Measurements from ENCODE around the gene ZNF618. TPM values are rescaled to one million over a fixed set of nuclear protein-coding genes. Genes with fewer than 3 reads are reported as not detected.

The ZNF618 gene
- total RNA-seq, 1 donor from 2014 or later = 0.19 TPM

- no peak for DNase-seq
- H3K36me3 Mint-ChIP-seq (ENCODE audit: low read depth) = peaks cover 1% of the 10 kb centered on the region
- H3K4me1 Mint-ChIP-seq = peaks cover 7% of the 10 kb centered on the region
- H3K9me3 Mint-ChIP-seq = no peaks in the 10 kb centered on the region
- H3K4me3 Mint-ChIP-seq = no peak overlapping the region
- H3K27me3 Mint-ChIP-seq = peaks cover 45% of the 10 kb centered on the region
- intact Hi-C loops (cut with micrococcal nuclease) = no loop called here
- no peak overlapping the region for H3K27ac Mint-ChIP-seq
Measured at GRCh38 chr9:113873446-113873845, 2.7 kb upstream of the ZNF618 start.

GRCh38 chr9:113873926-113874325 lies 2.2 kb upstream of the ZNF618 start:
- H3K27ac Mint-ChIP-seq = no peak overlapping the region
- H3K4me3 Mint-ChIP-seq = no peak overlapping the region
- peaks cover 43% of the 10 kb centered on the region for H3K27me3 Mint-ChIP-seq
- H3K9me3 Mint-ChIP-seq = no peaks in the 10 kb centered on the region
- intact Hi-C loops (cut with micrococcal nuclease) = loop anchor here (2.0 kb wide), 1 partner anchor 67 kb away; no protein-coding TSS in a partner anchor
- no peak for DNase-seq
- peaks cover 7% of the 10 kb centered on the region for H3K4me1 Mint-ChIP-seq
- peaks cover 1% of the 10 kb centered on the region for H3K36me3 Mint-ChIP-seq (ENCODE audit: low read depth)

GRCh38 chr9:113875459-113876150 lies 504 bp upstream of the ZNF618 start:
- no peaks in the 10 kb centered on the region for H3K9me3 Mint-ChIP-seq
- H3K27ac Mint-ChIP-seq = no peak overlapping the region
- peak overlapping the region; percentile 55 for H3K4me3 Mint-ChIP-seq
- H3K36me3 Mint-ChIP-seq (ENCODE audit: low read depth) = peaks cover 1% of the 10 kb centered on the region
- peaks cover 44% of the 10 kb centered on the region for H3K27me3 Mint-ChIP-seq
- peaks cover 9% of the 10 kb centered on the region for H3K4me1 Mint-ChIP-seq
- intact Hi-C loops (cut with micrococcal nuclease) = loop anchor here (2.0 to 5.0 kb wide), 2 partner anchors 69 to 193 kb away; no protein-coding TSS in a partner anchor
- DNase-seq = no peak

- intact Hi-C loops (cut with micrococcal nuclease) = loop anchor here (5.0 kb wide), 1 partner anchor 195 kb away; no protein-coding TSS in a partner anchor
- Mint-ChIP-seq H3K27me3 (peaks cover 45% of the 10 kb centered on the region), H3K36me3 (ENCODE audit: low read depth) (peaks cover 1% of the 10 kb centered on the region), H3K27ac (no peak overlapping the region), H3K4me3 (peak overlapping the region; percentile 86), H3K9me3 (no peaks in the 10 kb centered on the region), H3K4me1 (peaks cover 9% of the 10 kb centered on the region)
- no peak for DNase-seq
Measured at GRCh38 chr9:113876993-113877368, 872 bp downstream of the ZNF618 start.

GRCh38 chr9:113879318-113879717 lies 3.2 kb downstream of the ZNF618 start:
- Mint-ChIP-seq H3K4me3 (no peak overlapping the region), H3K9me3 (no peaks in the 10 kb centered on the region), H3K27ac (no peak overlapping the region), H3K36me3 (ENCODE audit: low read depth) (peaks cover 1% of the 10 kb centered on the region), H3K4me1 (peaks cover 9% of the 10 kb centered on the region), H3K27me3 (peaks cover 30% of the 10 kb centered on the region)
- intact Hi-C loops (cut with micrococcal nuclease) = loop anchor here (5.0 kb wide), 1 partner anchor 197 kb away; no protein-coding TSS in a partner anchor
- peak; percentile 60 for DNase-seq

GRCh38 chr9:113879911-113880310 lies 3.8 kb downstream of the ZNF618 start:
- H3K4me3 Mint-ChIP-seq = no peak overlapping the region
- H3K4me1 Mint-ChIP-seq = peaks cover 7% of the 10 kb centered on the region
- peaks cover 24% of the 10 kb centered on the region for H3K27me3 Mint-ChIP-seq
- intact Hi-C loops (cut with micrococcal nuclease) = loop anchor here (5.0 kb wide), 1 partner anchor 198 kb away; no protein-coding TSS in a partner anchor
- H3K36me3 Mint-ChIP-seq (ENCODE audit: low read depth) = peaks cover 1% of the 10 kb centered on the region
- DNase-seq = peak; percentile 18
- H3K27ac Mint-ChIP-seq = no peak overlapping the region
- H3K9me3 Mint-ChIP-seq = no peaks in the 10 kb centered on the region

- Mint-ChIP-seq H3K27ac (no peak overlapping the region), H3K4me1 (peaks cover 13% of the 10 kb centered on the region), H3K9me3 (no peaks in the 10 kb centered on the region), H3K36me3 (ENCODE audit: low read depth) (no peaks in the 10 kb centered on the region), H3K27me3 (peaks cover 15% of the 10 kb centered on the region), H3K4me3 (no peak overlapping the region)
- peak; percentile 48 for DNase-seq
- intact Hi-C loops (cut with micrococcal nuclease) = no loop called here
Measured at GRCh38 chr9:113882181-113882580, 6.1 kb downstream of the ZNF618 start.

- Mint-ChIP-seq H3K4me1 (peaks cover 13% of the 10 kb centered on the region), H3K27me3 (peaks cover 13% of the 10 kb centered on the region), H3K9me3 (no peaks in the 10 kb centered on the region), H3K27ac (no peak overlapping the region), H3K4me3 (no peak overlapping the region), H3K36me3 (ENCODE audit: low read depth) (no peaks in the 10 kb centered on the region)
- DNase-seq = peak; percentile 48
- intact Hi-C loops (cut with micrococcal nuclease) = no loop called here
Measured at GRCh38 chr9:113882636-113883164, 6.6 kb downstream of the ZNF618 start.

- peak; percentile 51 for DNase-seq
- Mint-ChIP-seq H3K4me3 (no peak overlapping the region), H3K9me3 (peaks cover 8% of the 10 kb centered on the region), H3K4me1 (peaks cover 11% of the 10 kb centered on the region), H3K27me3 (peaks cover 7% of the 10 kb centered on the region), H3K36me3 (ENCODE audit: low read depth) (no peaks in the 10 kb centered on the region), H3K27ac (no peak overlapping the region)
- intact Hi-C loops (cut with micrococcal nuclease) = no loop called here
Measured at GRCh38 chr9:113885183-113886025, 9.3 kb downstream of the ZNF618 start.

GRCh38 chr9:113886026-113886369 lies 9.9 kb downstream of the ZNF618 start:
- Mint-ChIP-seq H3K27ac (peak overlapping the region; percentile 49), H3K36me3 (ENCODE audit: low read depth) (no peaks in the 10 kb centered on the region), H3K4me1 (peaks cover 11% of the 10 kb centered on the region), H3K4me3 (peak overlapping the region; percentile 79), H3K9me3 (peaks cover 8% of the 10 kb centered on the region), H3K27me3 (peaks cover 4% of the 10 kb centered on the region)
- peak; percentile 61 for DNase-seq
- intact Hi-C loops (cut with micrococcal nuclease) = no loop called here

GRCh38 chr9:113886466-113886865 lies 10.4 kb downstream of the ZNF618 start:
- peaks cover 4% of the 10 kb centered on the region for H3K27me3 Mint-ChIP-seq
- no peak overlapping the region for H3K27ac Mint-ChIP-seq
- peak; percentile 71 for DNase-seq
- H3K4me1 Mint-ChIP-seq = peaks cover 11% of the 10 kb centered on the region
- H3K36me3 Mint-ChIP-seq (ENCODE audit: low read depth) = no peaks in the 10 kb centered on the region
- intact Hi-C loops (cut with micrococcal nuclease) = no loop called here
- H3K4me3 Mint-ChIP-seq = peak overlapping the region; percentile 79
- peaks cover 8% of the 10 kb centered on the region for H3K9me3 Mint-ChIP-seq

GRCh38 chr9:113886933-113887332 lies 10.8 kb downstream of the ZNF618 start:
- Mint-ChIP-seq H3K4me1 (peaks cover 11% of the 10 kb centered on the region), H3K27me3 (peaks cover 4% of the 10 kb centered on the region), H3K36me3 (ENCODE audit: low read depth) (no peaks in the 10 kb centered on the region), H3K27ac (no peak overlapping the region), H3K9me3 (peaks cover 8% of the 10 kb centered on the region), H3K4me3 (no peak overlapping the region)
- peak; percentile 50 for DNase-seq
- intact Hi-C loops (cut with micrococcal nuclease) = no loop called here

- Mint-ChIP-seq H3K27me3 (peaks cover 4% of the 10 kb centered on the region), H3K9me3 (peaks cover 8% of the 10 kb centered on the region), H3K27ac (peak overlapping the region; percentile 11), H3K36me3 (ENCODE audit: low read depth) (no peaks in the 10 kb centered on the region), H3K4me1 (peaks cover 11% of the 10 kb centered on the region), H3K4me3 (no peak overlapping the region)
- intact Hi-C loops (cut with micrococcal nuclease) = no loop called here
- peak; percentile 47 for DNase-seq
Measured at GRCh38 chr9:113887436-113887835, 11.3 kb downstream of the ZNF618 start.

GRCh38 chr9:113888336-113888735 lies 12.2 kb downstream of the ZNF618 start:
- intact Hi-C loops (cut with micrococcal nuclease) = no loop called here
- no peaks in the 10 kb centered on the region for H3K36me3 Mint-ChIP-seq (ENCODE audit: low read depth)
- H3K27ac Mint-ChIP-seq = no peak overlapping the region

More at GRCh38 chr9:113888336-113888735, 12.2 kb downstream of the ZNF618 start:
- H3K4me3 Mint-ChIP-seq = no peak overlapping the region
- H3K9me3 Mint-ChIP-seq = peaks cover 8% of the 10 kb centered on the region
- H3K27me3 Mint-ChIP-seq = peaks cover 7% of the 10 kb centered on the region
- peak; percentile 48 for DNase-seq
- H3K4me1 Mint-ChIP-seq = peaks cover 11% of the 10 kb centered on the region

Data from activated CD4-positive, alpha-beta T cell treated with anti-CD3 and anti-CD28 coated beads, Interleukin-2, amount 10 ng/mL, durations not matched to agents 24 days and 14 days (primary cell).